B cell (primary cell): ENCODE measurements around the gene AFG1L.

Source experiments
- CTCF ChIP-seq: fragments of 200-600 bp; IDR thresholded peaks from one replicate; pipeline ENCODE4 v1.8.0; 2022; ENCODE audit warnings: antibody characterized with exemption, mild to moderate bottlenecking
- EZH2 ChIP-seq: IDR thresholded peaks from 2 replicates; pipeline ENCODE4 v1.6.1; 2012; ENCODE audit warnings: borderline replicate concordance, low read depth, mild to moderate bottlenecking, moderate library complexity, low read length; ENCODE audit not compliant: insufficient read depth, poor library complexity, severe bottlenecking

DNA sequence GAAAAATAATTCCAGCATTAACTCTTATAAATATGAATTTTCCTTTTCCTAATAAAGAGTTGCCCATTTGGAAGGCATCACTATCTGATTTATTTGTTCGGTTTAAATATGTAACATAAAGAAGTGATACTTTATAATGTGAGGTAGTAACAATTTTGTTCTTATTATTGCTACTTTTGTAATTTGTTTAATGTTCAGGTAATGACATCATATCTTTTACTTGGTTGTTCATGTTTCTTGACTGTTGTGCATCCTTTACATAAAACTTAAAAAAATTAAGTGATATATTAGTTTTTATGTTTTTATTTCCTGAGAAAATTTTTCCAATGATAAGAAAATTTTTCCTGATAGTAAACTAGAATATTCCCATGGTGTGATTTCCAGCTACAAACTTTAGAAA, 124.6 kb downstream of the AFG1L start:
- TF ChIP-seq EZH2 (no peak), CTCF (no peak)
